DOHH2 (cell line): ENCODE results near the gene GAS2L2.

ENCODE experiments used
- CTCF ChIP-seq: fragments of 200-600 bp; sonication (generic); IDR thresholded peaks from one replicate; pipeline ENCODE4 v1.5.1; 2014; ENCODE audit warnings: antibody characterized with exemption, mild to moderate bottlenecking, low read depth, low read length; ENCODE audit not compliant: poor library complexity, severe bottlenecking
- EZH2phosphoT487 ChIP-seq: fragments of 200-600 bp; sonication (generic); IDR thresholded peaks from 2 replicates; pipeline ENCODE4 v1.6.1; 2017; ENCODE audit warnings: borderline replicate concordance, mild to moderate bottlenecking, antibody characterized with exemption, low read length, moderate library complexity, mixed read lengths

- TF ChIP-seq CTCF (no peak), EZH2phosphoT487 (no peak)
These were observed 2.3 kb downstream of the GAS2L2 start for GRCh38 chr17:35750526-35751395.
